GM21367 (cell line): ENCODE results near the gene ZNF275.
A peak's percentile ranks its signal among the peaks of the same experiment; 100 is the strongest.
"Not testable (repeated sequence)": the region's sequence is repeated elsewhere in the genome, so short reads cannot be mapped to it uniquely, and the experiment has no call there.

ENCODE experiments used
- ATAC-seq: cut with Tn5 transposase; IDR thresholded peaks from one replicate; pipeline ENCODE4 v1.9.1; 2021; ENCODE audit not compliant: unreplicated experiment

ZNF275 gene

DNA sequence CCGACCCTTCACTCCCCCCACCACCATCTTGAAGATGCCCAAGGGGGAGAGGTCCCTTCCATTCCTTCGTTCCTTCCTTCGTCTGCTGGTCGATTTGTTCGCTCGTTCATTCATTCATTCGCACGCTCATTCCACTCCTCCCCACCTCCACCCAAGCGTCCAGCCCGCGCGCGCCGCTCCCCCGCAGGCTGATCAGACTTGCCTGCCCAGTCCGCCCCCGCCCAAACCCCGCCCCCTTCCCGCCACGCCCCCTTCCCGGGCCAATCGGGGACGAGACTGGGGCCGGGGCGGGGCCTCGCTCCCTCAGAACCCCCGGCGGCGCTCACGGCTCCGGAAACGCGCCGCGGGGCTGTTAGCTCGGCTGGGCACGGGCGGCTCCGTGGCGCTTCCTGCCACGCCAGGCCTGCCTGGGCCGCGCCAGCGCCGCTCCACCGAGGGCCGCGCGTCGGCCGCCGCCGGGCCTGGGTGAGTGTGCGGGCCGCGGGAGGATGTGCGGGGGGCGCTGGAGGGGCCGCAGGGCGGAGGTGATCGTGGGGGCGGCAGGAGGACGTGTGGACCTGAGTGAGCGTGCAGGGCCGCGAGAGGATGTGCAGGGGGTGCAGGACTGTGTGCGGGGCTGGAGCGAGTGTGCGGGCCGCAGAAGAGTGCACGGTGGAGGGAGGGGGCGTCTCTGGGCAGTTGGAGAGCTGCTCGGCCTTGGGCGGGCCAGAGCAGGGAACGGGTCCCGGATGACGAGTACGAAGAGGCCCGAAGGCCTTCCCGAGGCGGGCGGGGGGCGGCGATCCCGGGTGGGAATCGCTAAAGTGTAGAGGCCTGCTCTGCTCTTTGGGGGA, at the start of gene ZNF275:
Gene ZNF275 (plus strand): TSS at position 333 of the 833 bp plus-strand sequence. CDS start 2,527 bp downstream, outside the sequence.
- ATAC-seq: peak; percentile 77

GRCh38 chrX:153285678-153286077, 48.3 kb upstream of the ZNF275 start:
- not testable (repeated sequence) for ATAC-seq

DNA sequence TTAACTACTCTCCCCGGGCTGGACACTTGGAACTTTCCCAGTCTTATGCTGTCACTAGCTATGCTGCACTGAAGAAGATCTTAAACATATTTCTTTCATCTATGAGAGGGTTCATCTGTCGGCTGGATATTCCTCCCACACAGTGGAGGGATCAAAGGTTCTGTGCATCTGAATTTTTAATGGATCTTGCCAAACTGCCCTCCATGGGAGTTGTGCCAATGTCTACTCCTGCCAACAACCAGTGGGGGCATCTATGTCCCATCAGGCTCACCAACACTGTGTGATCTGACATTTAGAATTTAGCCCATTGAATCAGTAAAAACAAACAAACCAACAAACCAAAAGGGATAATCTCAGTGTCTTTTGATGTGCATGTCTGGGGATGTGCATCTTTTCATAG, 45.1 kb upstream of the ZNF275 start:
- ATAC-seq: not testable (repeated sequence)

GRCh38 chrX:153293485-153294071, 40.4 kb upstream of the ZNF275 start:
- not testable (repeated sequence) for ATAC-seq

DNA sequence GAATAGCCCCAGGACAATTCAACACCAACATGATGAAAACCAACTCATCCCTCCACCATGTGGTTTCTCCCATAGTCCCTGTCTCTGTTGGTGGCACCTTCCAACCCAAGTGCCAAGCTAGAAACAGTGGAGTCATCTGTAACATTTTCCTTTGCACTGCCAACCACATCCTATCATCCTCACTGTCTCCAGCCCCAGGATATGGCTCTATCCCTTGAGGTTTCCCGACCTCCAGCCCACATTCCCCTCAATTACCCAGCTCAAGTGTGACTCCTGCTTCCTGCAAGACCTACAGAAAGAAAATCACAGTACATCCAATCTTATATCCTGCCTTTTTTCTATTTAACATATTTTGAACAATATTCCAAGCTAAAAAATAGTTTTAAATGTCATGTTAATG, 36.6 kb upstream of the ZNF275 start:
- no peak for ATAC-seq

DNA sequence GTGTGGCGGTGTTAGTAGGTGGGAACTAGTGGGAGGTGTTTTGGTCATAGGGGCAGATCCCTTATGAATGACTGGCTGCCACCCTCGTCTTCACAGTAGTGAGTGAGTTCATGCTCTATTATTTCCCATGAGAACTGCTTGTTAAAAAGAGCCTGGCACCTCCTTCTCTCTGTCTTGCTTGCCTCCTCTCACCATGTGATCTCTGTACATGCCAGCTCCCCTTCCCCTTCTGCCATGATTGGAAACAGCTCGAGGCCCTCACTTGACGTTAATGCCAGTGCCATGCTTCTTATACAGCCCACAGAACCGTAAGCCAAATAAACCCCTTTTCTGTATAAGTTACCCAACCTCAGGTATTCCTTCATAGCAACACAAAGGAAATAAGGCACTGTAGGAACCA, 34.1 kb upstream of the ZNF275 start:
- ATAC-seq: no peak

DNA sequence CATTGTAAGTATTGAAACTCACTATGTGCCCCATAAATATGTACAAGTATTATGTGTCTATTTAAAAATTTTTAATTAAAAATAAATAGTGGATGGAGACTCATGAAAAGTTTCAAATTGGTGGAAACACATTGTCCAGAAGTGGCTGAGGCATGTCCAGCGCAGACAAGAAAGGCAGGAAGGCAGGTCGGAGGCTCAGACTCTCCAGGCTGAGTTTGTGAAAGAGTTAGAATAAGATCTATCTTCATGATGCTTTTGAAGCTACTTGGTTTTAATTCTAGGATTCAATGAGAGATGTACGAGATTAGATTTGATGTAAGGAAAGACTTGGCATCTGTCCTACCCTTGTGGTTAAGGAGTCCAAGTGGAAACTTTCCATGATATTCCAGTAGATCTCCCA, 32.2 kb upstream of the ZNF275 start:
- no peak for ATAC-seq

DNA sequence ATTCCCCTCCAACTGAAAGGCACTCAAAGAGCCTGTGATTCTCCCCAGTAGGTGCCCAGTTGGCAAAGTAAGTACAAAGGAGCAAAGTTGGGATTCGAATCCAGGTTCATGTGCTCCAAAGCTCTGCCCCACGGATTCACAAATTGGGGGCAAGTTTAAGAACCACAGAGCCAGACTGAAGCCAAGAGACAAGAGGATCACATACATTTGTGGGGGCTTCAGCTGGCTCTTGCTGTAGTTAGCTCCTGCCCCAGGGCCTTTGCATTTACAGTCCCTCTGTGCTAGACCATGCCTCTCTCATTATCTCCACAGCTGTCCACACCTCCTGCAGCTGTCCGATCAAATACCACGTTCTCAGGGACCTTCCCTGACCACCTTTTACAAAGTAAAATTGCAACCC, 31.2 kb upstream of the ZNF275 start:
- ATAC-seq: no peak

DNA sequence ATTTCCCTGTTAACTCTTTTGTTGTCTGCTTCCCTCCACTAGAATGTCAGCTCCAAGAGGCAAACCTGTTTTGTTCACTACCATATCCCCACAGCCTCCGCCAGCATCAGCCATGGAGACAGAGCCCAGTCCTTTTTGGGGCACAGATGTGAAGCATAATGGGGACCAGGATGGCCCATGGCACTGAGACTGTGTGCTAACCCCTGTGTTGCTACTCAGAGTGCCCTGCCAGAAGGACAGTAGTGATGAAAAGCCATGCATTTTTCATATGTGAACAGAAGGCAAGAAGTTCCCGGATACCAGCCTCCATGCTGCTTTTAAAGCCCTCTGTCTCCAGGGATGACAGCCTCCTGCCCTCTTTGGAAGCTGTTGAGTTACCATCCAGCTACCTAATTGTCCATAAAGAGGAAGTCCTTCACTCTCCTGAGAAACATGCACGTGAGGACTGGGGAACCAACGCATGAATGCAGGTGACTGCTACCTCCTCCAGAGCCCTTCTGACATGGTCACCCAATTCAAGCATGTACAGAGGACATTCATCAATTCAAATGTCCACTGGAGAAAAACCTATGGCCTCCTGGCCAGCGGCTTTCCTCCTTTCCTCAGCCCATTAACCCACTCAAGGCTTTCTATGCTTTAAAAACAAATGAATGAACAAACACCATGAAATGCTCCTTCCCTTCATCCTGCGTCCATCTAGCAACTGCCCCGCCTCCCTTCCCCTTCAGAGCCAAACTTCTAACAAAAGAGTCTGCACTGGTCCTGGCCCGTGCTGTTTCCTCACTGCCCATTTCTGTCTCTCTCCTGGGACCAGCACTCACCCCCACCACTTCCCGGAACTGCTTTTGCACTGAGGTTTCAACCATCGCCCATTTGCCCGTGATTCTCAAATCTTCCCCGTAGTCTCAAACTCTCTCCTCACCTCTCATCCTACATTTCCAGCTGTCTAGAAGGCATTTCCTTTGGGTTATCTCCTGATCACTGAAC, 30.4 kb upstream of the ZNF275 start:
- ATAC-seq: no peak

GRCh38 chrX:153304988-153305736, 28.8 kb upstream of the ZNF275 start:
- no peak for ATAC-seq

DNA sequence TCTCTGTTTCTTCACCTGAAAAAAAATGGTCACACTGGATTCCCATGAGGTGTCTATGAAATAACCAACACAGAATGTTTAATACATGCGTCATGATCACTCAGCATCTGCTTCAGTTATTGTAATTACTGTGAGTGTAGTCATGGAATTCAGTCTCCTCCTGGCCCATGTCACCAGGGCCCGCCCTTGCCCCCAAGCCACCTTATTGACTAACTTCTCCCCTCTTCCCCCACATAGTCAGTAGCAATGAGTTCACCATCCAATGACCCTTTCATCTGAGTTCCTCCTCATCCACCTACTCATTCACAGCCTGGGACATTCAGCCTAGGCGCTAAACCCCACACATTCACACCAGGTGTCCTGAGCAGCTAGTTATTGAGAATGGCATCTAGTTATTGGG, 28.0 kb upstream of the ZNF275 start:
- no peak for ATAC-seq

DNA sequence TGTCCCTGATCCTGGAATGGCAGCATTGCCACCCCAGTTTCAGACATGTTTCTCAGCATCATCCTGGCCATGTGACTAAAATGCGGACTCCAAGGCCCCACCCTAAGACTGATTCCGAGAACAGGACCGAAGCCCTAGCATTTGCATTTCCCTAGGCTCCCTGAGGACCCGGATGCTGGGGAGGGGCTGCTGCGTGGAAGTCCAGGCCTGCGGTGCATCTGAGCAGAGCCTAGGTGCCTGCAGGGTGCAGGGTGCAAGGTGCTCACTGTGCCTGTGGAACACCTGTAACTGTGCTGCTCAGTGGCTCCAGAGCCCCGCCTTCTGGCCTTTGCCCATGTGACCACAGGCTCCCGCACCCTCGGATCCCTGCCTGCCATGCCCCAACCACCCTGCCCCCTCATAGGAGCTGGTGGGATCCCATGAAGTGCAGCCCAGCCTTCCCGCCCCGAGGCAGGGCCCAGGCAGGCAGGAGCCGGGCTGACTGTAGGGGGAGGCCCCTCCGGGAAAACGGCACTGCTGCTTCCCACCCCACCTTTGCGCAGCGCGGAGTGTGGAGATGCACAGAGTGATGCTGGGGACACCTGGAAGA, 27.3 kb upstream of the ZNF275 start:
- no peak for ATAC-seq

GRCh38 chrX:153307276-153308178, 26.4 kb upstream of the ZNF275 start:
- no peak for ATAC-seq

- ATAC-seq: no peak
Measured at GRCh38 chrX:153310901-153311300, 23.1 kb upstream of the ZNF275 start.

GRCh38 chrX:153312041-153312440, 21.9 kb upstream of the ZNF275 start:
- ATAC-seq: no peak

GRCh38 chrX:153312842-153313241, 21.1 kb upstream of the ZNF275 start:
- ATAC-seq: no peak

GRCh38 chrX:153317306-153317705, 16.6 kb upstream of the ZNF275 start:
- ATAC-seq: no peak

DNA sequence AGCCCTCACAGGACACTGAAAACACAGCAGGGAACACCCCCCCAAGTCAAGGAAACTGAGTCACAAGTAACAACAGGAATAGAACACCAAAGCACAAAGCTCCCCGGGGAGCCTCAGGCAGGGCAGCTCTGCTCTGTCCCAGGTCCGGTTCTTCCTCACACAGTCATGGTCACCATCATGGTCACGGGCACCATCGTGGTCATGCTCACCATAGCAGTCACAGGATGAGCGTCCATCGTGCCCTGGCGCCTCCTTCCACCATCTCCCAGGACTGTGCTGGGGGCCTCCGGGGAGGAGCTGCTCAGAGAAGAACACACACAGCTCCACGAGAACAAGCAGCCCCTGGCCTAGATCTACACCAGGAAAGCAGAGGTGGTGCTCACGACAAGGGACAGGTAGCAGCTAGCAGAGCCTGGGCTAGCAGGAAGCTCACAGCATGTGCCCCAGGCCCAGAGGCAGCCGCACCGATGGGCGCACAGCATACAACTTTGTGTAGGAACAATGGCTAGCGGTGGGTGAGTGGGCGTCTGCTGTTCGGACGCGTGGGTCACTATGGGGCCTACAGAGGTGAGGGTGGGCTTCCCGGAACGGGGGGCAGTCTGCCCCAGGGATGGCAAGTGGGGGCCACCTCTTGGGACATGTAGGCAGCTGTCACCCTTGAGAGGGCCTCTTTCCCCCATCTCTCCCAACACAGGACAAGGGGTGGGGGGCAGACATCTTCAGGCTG, 15.8 kb upstream of the ZNF275 start:
- ATAC-seq: no peak

GRCh38 chrX:153318811-153319210, 15.1 kb upstream of the ZNF275 start:
- no peak for ATAC-seq
